ENCODE data around the gene DYNLRB1. TPM values are rescaled to one million over a fixed set of nuclear protein-coding genes. Genes with fewer than 3 reads are reported as not detected.

The DYNLRB1 gene
- total and polyA plus RNA-seq, 2 experiments from 2014 or later: 103 to 224 TPM

- Histone ChIP-seq H3K27ac (no peak overlapping the region), H3K9me2 (replicated peaks; ENCODE audit: insufficient read depth) (no peaks in the 10 kb centered on the region), H3K79me2 (no peaks in the 10 kb centered on the region), H4K20me1 (ENCODE audit: insufficient read depth, poor library complexity, severe bottlenecking) (no peaks in the 10 kb centered on the region), H3K36me3 (replicated peaks; ENCODE audit: insufficient read depth, low read depth) (no peaks in the 10 kb centered on the region), H2AFZ (no peak overlapping the region), H3K4me1 (ENCODE audit: insufficient read depth) (peaks cover 4% of the 10 kb centered on the region), H3K4me2 (no peak overlapping the region), H3K9me3 (ENCODE audit: low read depth) (no peaks in the 10 kb centered on the region), H3K4me3 (no peak overlapping the region), H3K27me3 (no peaks in the 10 kb centered on the region)
- DNase-seq (ENCODE audit: low spot score): no peak
- no peak for TF ChIP-seq EZH2 (IDR thresholded peaks at IDR 0.05; ENCODE audit: borderline replicate concordance)
- no peak for TF ChIP-seq CTCF (IDR thresholded peaks at IDR 0.05; ENCODE audit: poor library complexity)
- no peak for TF ChIP-seq EZH2phosphoT487 (IDR thresholded peaks at IDR 0.05; ENCODE audit: low read depth, severe bottlenecking, unreplicated experiment)
- 97% methylated on average over 4 of the region's 4 CpGs for WGBS (ENCODE audit: low lambda C conversion rate, missing lambda C conversion rate)
These were observed 60.8 kb downstream of the DYNLRB1 start for GRCh38 chr20:34577061-34577460.

GRCh38 chr20:34578025-34578424, 61.8 kb downstream of the DYNLRB1 start:
- Histone ChIP-seq H3K79me2 (no peaks in the 10 kb centered on the region), H3K9me2 (replicated peaks; ENCODE audit: insufficient read depth) (no peaks in the 10 kb centered on the region), H3K4me1 (ENCODE audit: insufficient read depth) (peaks cover 4% of the 10 kb centered on the region), H4K20me1 (ENCODE audit: insufficient read depth, poor library complexity, severe bottlenecking) (no peaks in the 10 kb centered on the region), H3K27me3 (no peaks in the 10 kb centered on the region), H3K27ac (no peak overlapping the region), H3K4me2 (no peak overlapping the region), H3K9me3 (ENCODE audit: low read depth) (no peaks in the 10 kb centered on the region), H3K36me3 (replicated peaks; ENCODE audit: insufficient read depth, low read depth) (no peaks in the 10 kb centered on the region), H3K4me3 (no peak overlapping the region), H2AFZ (no peak overlapping the region)
- 85% methylated on average over 2 of the region's 2 CpGs for WGBS (ENCODE audit: low lambda C conversion rate, missing lambda C conversion rate)
- DNase-seq (ENCODE audit: low spot score): no peak
- TF ChIP-seq CTCF (IDR thresholded peaks at IDR 0.05; ENCODE audit: poor library complexity) (no peak), EZH2 (IDR thresholded peaks at IDR 0.05; ENCODE audit: borderline replicate concordance) (no peak), EZH2phosphoT487 (IDR thresholded peaks at IDR 0.05; ENCODE audit: low read depth, severe bottlenecking, unreplicated experiment) (no peak)

GRCh38 chr20:34578521-34578920, 62.3 kb downstream of the DYNLRB1 start:
- Histone ChIP-seq H4K20me1 (ENCODE audit: insufficient read depth, poor library complexity, severe bottlenecking) (no peaks in the 10 kb centered on the region), H3K36me3 (replicated peaks; ENCODE audit: insufficient read depth, low read depth) (no peaks in the 10 kb centered on the region), H3K4me1 (ENCODE audit: insufficient read depth) (peaks cover 4% of the 10 kb centered on the region), H3K27ac (no peak overlapping the region), H3K79me2 (no peaks in the 10 kb centered on the region), H3K4me2 (no peak overlapping the region), H3K9me3 (ENCODE audit: low read depth) (no peaks in the 10 kb centered on the region), H3K27me3 (no peaks in the 10 kb centered on the region), H2AFZ (no peak overlapping the region), H3K9me2 (replicated peaks; ENCODE audit: insufficient read depth) (no peaks in the 10 kb centered on the region), H3K4me3 (no peak overlapping the region)
- WGBS (ENCODE audit: low lambda C conversion rate, missing lambda C conversion rate): 80% methylated on average over 6 of the region's 6 CpGs
- TF ChIP-seq EZH2 (IDR thresholded peaks at IDR 0.05; ENCODE audit: borderline replicate concordance): no peak
- no peak for TF ChIP-seq EZH2phosphoT487 (IDR thresholded peaks at IDR 0.05; ENCODE audit: low read depth, severe bottlenecking, unreplicated experiment)
- no peak for TF ChIP-seq CTCF (IDR thresholded peaks at IDR 0.05; ENCODE audit: poor library complexity)
- DNase-seq (ENCODE audit: low spot score): no peak

Measured in hepatocyte (in vitro differentiated cells).